OCI-LY3 (cell line): ENCODE results near the gene LSM7.

Source experiments
- H2AFZ ChIP-seq: fragments of 200-600, 300-600 bp; shearing (Covaris generic); 2 replicates; pipeline ENCODE4 v1.6.0; 2014; ENCODE audit warnings: antibody characterized with exemption, low read depth, low read length
- H3K27ac ChIP-seq: fragments of 200-600, 300-600 bp; sonication (generic); 2 replicates; pipeline ENCODE4 v1.5.1; 2014; ENCODE audit warnings: mild to moderate bottlenecking, low read length, moderate library complexity, mixed read lengths
- H3K27me3 ChIP-seq: fragments of 200-600, 300-600 bp; sonication (generic); 2 replicates; pipeline ENCODE4 v1.6.1; 2014; ENCODE audit warnings: low read depth, low read length, mixed read lengths
- H3K36me3 ChIP-seq: fragments of 200-600, 300-600 bp; sonication (generic); replicated peaks from 2 replicates; pipeline ENCODE3; 2014; ENCODE audit warnings: low read depth, low read length, mixed read lengths
- H3K4me1 ChIP-seq: fragments of 300-600, 200-600 bp; sonication (generic); 2 replicates; pipeline ENCODE4 v1.6.1; 2014; ENCODE audit warnings: low read length, mixed read lengths
- H3K4me2 ChIP-seq: fragments of 200-600, 300-600 bp; sonication (generic); 2 replicates; pipeline ENCODE4 v1.6.1; 2014; ENCODE audit warnings: low read length, mixed read lengths
- H3K4me3 ChIP-seq: fragments of 300-600, 200-600 bp; sonication (generic); 2 replicates; pipeline ENCODE4 v1.5.1; 2014; ENCODE audit warnings: antibody characterized with exemption, mild to moderate bottlenecking, low read length, moderate library complexity
- H3K79me2 ChIP-seq: fragments of 300-600, 200-600 bp; shearing (Covaris generic); 2 replicates; pipeline ENCODE4 v1.6.1; 2014; ENCODE audit warnings: mild to moderate bottlenecking, low read length, mixed read lengths
- H3K9ac ChIP-seq: fragments of 300-600, 200-600 bp; shearing (Covaris generic); 2 replicates; pipeline ENCODE4 v1.6.0; 2014; ENCODE audit warnings: mild to moderate bottlenecking, low read length, moderate library complexity
- H3K9me3 ChIP-seq: fragments of 200-600, 300-600 bp; shearing (Covaris generic); 2 replicates; pipeline ENCODE4 v1.6.1; 2014; ENCODE audit warnings: low read length, mixed read lengths; ENCODE audit not compliant: insufficient read depth
- H4K20me1 ChIP-seq: fragments of 200-600, 300-600 bp; sonication (generic); 2 replicates; pipeline ENCODE4 v1.6.1; 2016; ENCODE audit warnings: low read length, mixed read lengths; ENCODE audit not compliant: insufficient read depth
- CTCF ChIP-seq: fragments of 200-600, 300-600 bp; sonication (generic); IDR thresholded peaks from 2 replicates; pipeline ENCODE4 v1.5.1; 2014; ENCODE audit warnings: antibody characterized with exemption, low read length, low read depth
- EZH2phosphoT487 ChIP-seq: fragments of 200-600 bp; shearing (Covaris generic); IDR thresholded peaks from 2 replicates; pipeline ENCODE4 v1.6.1; 2018; ENCODE audit warnings: antibody characterized with exemption, mixed run types, low read depth

The LSM7 gene

GRCh38 chr19:2356036-2356646, 27.8 kb upstream of the LSM7 start:
- no peaks in the 10 kb centered on the region for H3K79me2 ChIP-seq
- no peak overlapping the region for H3K27ac ChIP-seq
- H3K4me1 ChIP-seq, result no peaks in the 10 kb centered on the region
- no peak overlapping the region for H3K9ac ChIP-seq
- H3K9me3 ChIP-seq, result no peaks in the 10 kb centered on the region
- H4K20me1 ChIP-seq, result no peaks in the 10 kb centered on the region
- no peaks in the 10 kb centered on the region for H3K27me3 ChIP-seq
- no peak overlapping the region for H2AFZ ChIP-seq
- H3K36me3 ChIP-seq, result peaks cover 8% of the 10 kb centered on the region
- H3K4me2 ChIP-seq, result no peak overlapping the region
- no peak for TF ChIP-seq EZH2phosphoT487
- no peak for TF ChIP-seq CTCF
- no peak overlapping the region for H3K4me3 ChIP-seq

GRCh38 chr19:2355168-2356035, 27.0 kb upstream of the LSM7 start:
- Histone ChIP-seq H3K4me2 (no peak overlapping the region), H3K27ac (no peak overlapping the region), H3K79me2 (no peaks in the 10 kb centered on the region), H4K20me1 (no peaks in the 10 kb centered on the region), H3K4me3 (no peak overlapping the region), H3K9ac (no peak overlapping the region), H3K9me3 (no peaks in the 10 kb centered on the region), H2AFZ (no peak overlapping the region), H3K27me3 (no peaks in the 10 kb centered on the region), H3K4me1 (no peaks in the 10 kb centered on the region), H3K36me3 (peaks cover 12% of the 10 kb centered on the region)
- TF ChIP-seq CTCF (no peak), EZH2phosphoT487 (no peak)

GRCh38 chr19:2354670-2355069, 26.3 kb upstream of the LSM7 start:
- no peaks in the 10 kb centered on the region for H3K27me3 ChIP-seq
- no peak overlapping the region for H3K4me3 ChIP-seq
- no peaks in the 10 kb centered on the region for H3K79me2 ChIP-seq
- no peak overlapping the region for H3K9ac ChIP-seq
- H3K4me1 ChIP-seq, result no peaks in the 10 kb centered on the region
- no peak overlapping the region for H2AFZ ChIP-seq
- no peaks in the 10 kb centered on the region for H3K9me3 ChIP-seq
- no peaks in the 10 kb centered on the region for H4K20me1 ChIP-seq
- H3K36me3 ChIP-seq, result peaks cover 12% of the 10 kb centered on the region
- no peak overlapping the region for H3K4me2 ChIP-seq
- TF ChIP-seq CTCF, result no peak
- H3K27ac ChIP-seq, result no peak overlapping the region

GRCh38 chr19:2353887-2354592, 25.7 kb upstream of the LSM7 start:
- no peaks in the 10 kb centered on the region for H3K9me3 ChIP-seq
- no peak overlapping the region for H3K27ac ChIP-seq
- H3K4me1 ChIP-seq, result no peaks in the 10 kb centered on the region
- H3K9ac ChIP-seq, result no peak overlapping the region
- H3K4me3 ChIP-seq, result no peak overlapping the region
- H3K4me2 ChIP-seq, result no peak overlapping the region
- H2AFZ ChIP-seq, result no peak overlapping the region
- H3K27me3 ChIP-seq, result no peaks in the 10 kb centered on the region
- H3K79me2 ChIP-seq, result no peaks in the 10 kb centered on the region
- no peaks in the 10 kb centered on the region for H4K20me1 ChIP-seq
- H3K36me3 ChIP-seq, result peaks cover 12% of the 10 kb centered on the region
- TF ChIP-seq EZH2phosphoT487 (no peak), CTCF (no peak)
